HCT116 (cell line): ENCODE results near the gene AKAP12. TPM values are rescaled to one million over a fixed set of nuclear protein-coding genes. Genes with fewer than 3 reads are reported as not detected.

ENCODE experiments used
- ATAC-seq: fragments of 200-7000 bp; cut with Tn5 transposase; 2 replicates; pipeline ENCODE4 v1.9.1; 2020; ENCODE audit warnings: mild to moderate bottlenecking, moderate library complexity
- BruUV-seq: library from RNA; stranded (reverse); fragments of 400-500 nt; replicated peaks from 2 replicates; lab custom pipeline; 2021; lab: Mats Ljungman, UMichigan
- CTCF ChIA-PET: fragments of 300-600 bp; sonication (Branson Sonifier 250); formaldehyde crosslinking; loops from one replicate; lab custom pipeline; 2021; ENCODE audit warnings: antibody characterized with exemption; lab: Charles Lee
- POLR2A ChIA-PET: fragments of 300-600, 350-600 bp; sonication (Branson Sonifier 250); formaldehyde crosslinking; loops from one replicate; lab custom pipeline; 2021; ENCODE audit warnings: antibody characterized with exemption; lab: Charles Lee
- RAD21 ChIA-PET, 2 experiments: fragments of 300-600 bp; sonication (Branson Sonifier 250); formaldehyde crosslinking; loops; one replicate each; lab custom pipeline; 2023; ENCODE audit warnings: low total read pairs in 2 of 2; ENCODE audit not compliant: uncharacterized antibody in 2 of 2, unreplicated experiment in 2 of 2, low non-redundant PET in 1 of 2; lab: Charles Lee
- DNase-seq: peaks from one replicate; pipeline ENCODE4 v3.0.0-alpha.2; 2010; ENCODE audit warnings: low read depth, low spot score
- H2AFZ ChIP-seq: fragments of 200-600 bp; shearing (Covaris generic), sonication (generic); 2 replicates; pipeline ENCODE4 v1.6.1; 2017; ENCODE audit warnings: low read depth, mixed run types, mixed read lengths, antibody characterized with exemption, low read length; ENCODE audit not compliant: poor library complexity, severe bottlenecking
- H3K27ac ChIP-seq: 2 replicates; pipeline ENCODE4 v1.5.1; 2012; ENCODE audit warnings: low read depth, low read length
- H3K27me3 ChIP-seq: fragments of 200-600 bp; sonication (generic); 2 replicates; pipeline ENCODE4 v1.6.1; 2016; ENCODE audit warnings: mixed run types, low read length, mixed read lengths; ENCODE audit not compliant: insufficient read depth
- H3K36me3 ChIP-seq, 2 experiments: fragments of 200-500 bp in 1 of 2; fragments of 200-600 bp in 1 of 2; sonication (Bioruptor generic) in 1 of 2; sonication (generic) in 1 of 2; 2 replicates each; pipeline versions ENCODE4 v1.5.1 to v1.6.1; 2014 to 2016; ENCODE audit warnings: low read length in 2 of 2, inconsistent platforms in 1 of 2, mixed read lengths in 1 of 2, mixed run types in 1 of 2; ENCODE audit not compliant: insufficient read depth in 2 of 2, control insufficient read depth in 1 of 2
- H3K4me1 ChIP-seq, 2 experiments: fragments of 200-600 bp in 1 of 2; sonication (generic) in 1 of 2; 2 replicates each; pipeline versions ENCODE4 v1.5.1 to v1.6.1; 2012 to 2017; ENCODE audit warnings: low read length in 2 of 2, inconsistent platforms in 1 of 2, mild to moderate bottlenecking in 1 of 2, mixed read lengths in 1 of 2, mixed run types in 1 of 2, moderate library complexity in 1 of 2; ENCODE audit not compliant: insufficient read depth in 2 of 2, control insufficient read depth in 1 of 2
- H3K4me2 ChIP-seq: fragments of 200-600 bp; sonication (generic); 2 replicates; pipeline ENCODE4 v1.6.1; 2017; ENCODE audit warnings: mixed run types, low read length, mixed read lengths
- H3K4me3 ChIP-seq, 2 experiments: fragments of 200-600 bp in 1 of 2; sonication (generic) in 1 of 2; replicated peaks in 1 of 2; 2 replicates each; pipeline ENCODE4 v1.5.1; 2011 to 2016; ENCODE audit warnings: low read length in 2 of 2, control low read depth in 1 of 2, low read depth in 1 of 2, mild to moderate bottlenecking in 1 of 2, mixed read lengths in 1 of 2, mixed run types in 1 of 2
- H3K79me2 ChIP-seq: fragments of 200-600 bp; sonication (generic); 2 replicates; pipeline ENCODE4 v1.6.1; 2017; ENCODE audit warnings: mild to moderate bottlenecking, mixed run types, low read length, moderate library complexity, mixed read lengths; ENCODE audit not compliant: insufficient read depth
- H3K9ac ChIP-seq: fragments of 200-600 bp; sonication (generic); 2 replicates; pipeline ENCODE4 v1.6.1; 2016; ENCODE audit warnings: low read length, mixed read lengths
- H3K9me2 ChIP-seq: fragments of 200-600 bp; sonication (generic), shearing (Covaris generic); 2 replicates; pipeline ENCODE4 v1.6.1; 2017; ENCODE audit warnings: mixed run types, mild to moderate bottlenecking, moderate library complexity; ENCODE audit not compliant: insufficient read depth
- H3K9me3 ChIP-seq, 2 experiments: fragments of 200-500 bp in 1 of 2; fragments of 200-600 bp in 1 of 2; sonication (Bioruptor generic) in 1 of 2; sonication (generic) in 1 of 2; 2 replicates each; pipeline ENCODE4 v1.6.1; 2014 to 2017; ENCODE audit warnings: low read length in 2 of 2, mixed read lengths in 2 of 2, inconsistent platforms in 1 of 2, low read depth in 1 of 2, mild to moderate bottlenecking in 1 of 2, mixed run types in 1 of 2, moderate library complexity in 1 of 2; ENCODE audit not compliant: control insufficient read depth in 1 of 2, insufficient read depth in 1 of 2
- H4K20me1 ChIP-seq: fragments of 200-600 bp; sonication (generic), shearing (Covaris generic); 2 replicates; pipeline ENCODE4 v1.6.1; 2017; ENCODE audit warnings: mixed run types, mild to moderate bottlenecking, moderate library complexity; ENCODE audit not compliant: insufficient read depth
- EZH2phosphoT487 ChIP-seq: fragments of 200-600 bp; IDR thresholded peaks from 2 replicates; pipeline ENCODE4 v1.6.1; 2018; ENCODE audit warnings: antibody characterized with exemption, borderline replicate concordance
- RAD21 ChIP-seq: IDR thresholded peaks from 2 replicates; pipeline ENCODE4 v1.6.1; 2012; ENCODE audit warnings: low read depth, mild to moderate bottlenecking
- SRF ChIP-seq: IDR thresholded peaks from 2 replicates; pipeline ENCODE4 v1.6.1; 2012; ENCODE audit warnings: low read depth
- TCF7L2 ChIP-seq: IDR thresholded peaks from 2 replicates; pipeline ENCODE4 v1.7.0; 2011; ENCODE audit warnings: borderline replicate concordance, inconsistent platforms; ENCODE audit not compliant: insufficient read depth, insufficient read length; ENCODE audit errors: extremely low read depth
- ZNF274 ChIP-seq: fragments of 200-500 bp; sonication (Bioruptor generic); IDR thresholded peaks from 2 replicates; pipeline ENCODE4 v1.6.1; 2014; ENCODE audit warnings: mild to moderate bottlenecking, low read depth, low read length, inconsistent platforms
- intact Hi-C: fragments of 100-400 bp; cut with micrococcal nuclease; formaldehyde crosslinking; loops from 2 replicates; pipeline ENCODE4 v1.10.0; 2022
- total RNA-seq: library from RNA; stranded (reverse); gene quantifications from one replicate; pipeline ENCODE4 v1.2.1, GENCODE V29; 2021; ENCODE audit not compliant: unreplicated experiment
- TF ChIP-seq, protein P1 (sequence below): IDR thresholded peaks from 2 replicates; pipeline ENCODE4 v1.6.1; 2011; ENCODE audit warnings: mild to moderate bottlenecking, low read length, moderate library complexity; ENCODE audit not compliant: insufficient replicate concordance; ENCODE audit errors: extremely low read depth
- TF ChIP-seq, protein P2 (sequence below), 3 experiments: fragments of 200-600 bp in 1 of 3; sonication (generic) in 1 of 3; IDR thresholded peaks in 2 of 3; conservative IDR thresholded peaks in 1 of 3; 2 replicates each; pipeline ENCODE4 v1.5.1; 2012 to 2017; ENCODE audit warnings: low read depth in 2 of 3, low read length in 2 of 3, antibody characterized with exemption in 1 of 3, borderline replicate concordance in 1 of 3, control low read depth in 1 of 3, mild to moderate bottlenecking in 1 of 3, mixed read lengths in 1 of 3, mixed run types in 1 of 3, moderate library complexity in 1 of 3; ENCODE audit not compliant: insufficient read depth in 1 of 3

The AKAP12 gene
- total RNA-seq, 1 experiment from 2014 or later: 1,220 TPM

DNA sequence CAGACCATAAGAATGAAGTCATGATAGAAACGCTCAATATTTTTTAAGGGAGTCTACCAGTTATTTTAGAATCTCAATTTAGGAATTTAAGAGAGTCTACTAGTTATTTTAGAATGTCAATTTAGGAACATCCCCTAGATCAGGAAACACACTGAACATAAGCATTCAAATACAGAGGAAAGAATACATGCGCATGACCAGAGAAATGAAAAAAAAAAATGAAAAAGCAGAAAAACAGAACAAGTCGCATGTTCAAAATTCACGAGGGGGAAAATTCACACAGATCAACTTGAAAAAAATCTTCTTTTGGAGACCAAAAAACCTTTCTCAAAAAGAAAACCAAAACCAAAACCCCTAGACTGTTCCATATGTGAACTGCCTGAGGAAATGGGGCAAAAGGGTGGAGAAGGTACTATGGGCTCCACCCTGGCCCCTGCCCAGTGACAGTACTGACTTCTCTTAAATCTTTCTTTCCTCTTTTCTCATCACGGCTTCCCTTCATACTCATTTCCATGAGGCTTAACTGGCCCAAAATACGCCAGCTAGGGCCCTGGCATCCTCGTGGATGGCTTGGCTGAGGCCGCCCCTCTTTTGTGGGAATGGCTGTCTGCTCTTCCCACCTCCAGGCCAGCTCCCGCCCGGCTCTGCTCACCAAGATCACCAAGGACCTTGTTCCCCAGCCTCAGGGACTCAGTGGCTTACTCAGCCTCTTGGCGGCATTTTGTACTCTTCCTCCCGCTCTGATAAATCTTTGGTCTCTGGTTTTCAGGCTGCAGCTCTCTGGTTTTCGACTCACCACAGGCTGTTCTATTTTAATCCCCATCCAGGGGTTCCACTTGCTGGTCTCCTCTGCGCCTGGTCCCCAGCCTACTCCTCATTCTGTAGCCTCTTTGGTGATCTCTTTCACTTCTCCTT, 140.4 kb downstream of the AKAP12 start:
- POLR2A ChIA-PET: no interaction called here
- H3K79me2 ChIP-seq: peaks cover 83% of the 10 kb centered on the region
- no peak overlapping the region for H3K4me3 ChIP-seq

More for the DNA sequence above, 140.4 kb downstream of the AKAP12 start:
- ATAC-seq: peak; percentile 10; the same call in 1 of the 2 replicates
- Histone ChIP-seq H3K4me1 (peaks cover 8 to 20% of the 10 kb centered on the region in 2 experiments; a peak in 3 of 4 replicates), H3K4me2 (no peak overlapping the region), H3K9me2 (no peaks in the 10 kb centered on the region), H3K9ac (no peak overlapping the region), H3K27me3 (no peaks in the 10 kb centered on the region), H4K20me1 (no peaks in the 10 kb centered on the region), H3K9me3 (no peaks in the 10 kb centered on the region), H3K27ac (no peak overlapping the region), H2AFZ (no peak overlapping the region), H3K36me3 (no peaks in the 10 kb centered on the region)
- no peak for DNase-seq
- no peak for TF ChIP-seq RAD21
- no peak for TF ChIP-seq ZNF274
- no peak for TF ChIP-seq SRF
- TF ChIP-seq TCF7L2: no peak
- TF ChIP-seq, protein P1, sequence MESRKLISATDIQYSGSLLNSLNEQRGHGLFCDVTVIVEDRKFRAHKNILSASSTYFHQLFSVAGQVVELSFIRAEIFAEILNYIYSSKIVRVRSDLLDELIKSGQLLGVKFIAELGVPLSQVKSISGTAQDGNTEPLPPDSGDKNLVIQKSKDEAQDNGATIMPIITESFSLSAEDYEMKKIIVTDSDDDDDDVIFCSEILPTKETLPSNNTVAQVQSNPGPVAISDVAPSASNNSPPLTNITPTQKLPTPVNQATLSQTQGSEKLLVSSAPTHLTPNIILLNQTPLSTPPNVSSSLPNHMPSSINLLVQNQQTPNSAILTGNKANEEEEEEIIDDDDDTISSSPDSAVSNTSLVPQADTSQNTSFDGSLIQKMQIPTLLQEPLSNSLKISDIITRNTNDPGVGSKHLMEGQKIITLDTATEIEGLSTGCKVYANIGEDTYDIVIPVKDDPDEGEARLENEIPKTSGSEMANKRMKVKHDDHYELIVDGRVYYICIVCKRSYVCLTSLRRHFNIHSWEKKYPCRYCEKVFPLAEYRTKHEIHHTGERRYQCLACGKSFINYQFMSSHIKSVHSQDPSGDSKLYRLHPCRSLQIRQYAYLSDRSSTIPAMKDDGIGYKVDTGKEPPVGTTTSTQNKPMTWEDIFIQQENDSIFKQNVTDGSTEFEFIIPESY: no peak
- TF ChIP-seq, protein P2, sequence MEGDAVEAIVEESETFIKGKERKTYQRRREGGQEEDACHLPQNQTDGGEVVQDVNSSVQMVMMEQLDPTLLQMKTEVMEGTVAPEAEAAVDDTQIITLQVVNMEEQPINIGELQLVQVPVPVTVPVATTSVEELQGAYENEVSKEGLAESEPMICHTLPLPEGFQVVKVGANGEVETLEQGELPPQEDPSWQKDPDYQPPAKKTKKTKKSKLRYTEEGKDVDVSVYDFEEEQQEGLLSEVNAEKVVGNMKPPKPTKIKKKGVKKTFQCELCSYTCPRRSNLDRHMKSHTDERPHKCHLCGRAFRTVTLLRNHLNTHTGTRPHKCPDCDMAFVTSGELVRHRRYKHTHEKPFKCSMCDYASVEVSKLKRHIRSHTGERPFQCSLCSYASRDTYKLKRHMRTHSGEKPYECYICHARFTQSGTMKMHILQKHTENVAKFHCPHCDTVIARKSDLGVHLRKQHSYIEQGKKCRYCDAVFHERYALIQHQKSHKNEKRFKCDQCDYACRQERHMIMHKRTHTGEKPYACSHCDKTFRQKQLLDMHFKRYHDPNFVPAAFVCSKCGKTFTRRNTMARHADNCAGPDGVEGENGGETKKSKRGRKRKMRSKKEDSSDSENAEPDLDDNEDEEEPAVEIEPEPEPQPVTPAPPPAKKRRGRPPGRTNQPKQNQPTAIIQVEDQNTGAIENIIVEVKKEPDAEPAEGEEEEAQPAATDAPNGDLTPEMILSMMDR (IDR thresholded peaks at IDR 0.05 in 2 of 3, conservative IDR thresholded peaks at IDR 0.05 in 1 of 3; ENCODE audit: borderline replicate concordance in 1 of 3, insufficient read depth in 1 of 3, low read depth in 2 of 3, low read length in 2 of 3): no peak
- no peak for TF ChIP-seq EZH2phosphoT487
- ChIA-PET CTCF (no interaction called here), RAD21 (no interaction called here)
- no TSS peak for BruUV-seq
- intact Hi-C loops: no loop called here
